ENCODE data around the gene MKNK2. TPM values are rescaled to one million over a fixed set of nuclear protein-coding genes. Genes with fewer than 3 reads are reported as not detected.

MKNK2 gene
- total and polyA plus RNA-seq, 2 of the 13 experiments (the other 11 are each of a cell fraction or from before 2014, with no cell fraction given): 44.9 to 112 TPM

GRCh38 chr19:2064395-2064787, 13.3 kb upstream of the MKNK2 start (continued):
- no peak for TF ChIP-seq SNAPC4 (CRISPR knock-in tag; IDR thresholded peaks at IDR 0.05)
- TF ChIP-seq ARID4A (CRISPR knock-in tag; IDR thresholded peaks at IDR 0.05; ENCODE audit: borderline replicate concordance): no peak
- TF ChIP-seq RORA (CRISPR knock-in tag; IDR thresholded peaks at IDR 0.05): no peak
- no peak for TF ChIP-seq DZIP1 (CRISPR knock-in tag; IDR thresholded peaks at IDR 0.05)
- no peak for TF ChIP-seq ZNF280B (CRISPR knock-in tag; IDR thresholded peaks at IDR 0.05; ENCODE audit: borderline replicate concordance)
- TF ChIP-seq YEATS4 (CRISPR knock-in tag; IDR thresholded peaks at IDR 0.05; ENCODE audit: borderline replicate concordance): no peak
- 0 out of 2 replicates have a peak, but pooled peaks have one; percentile 7 for TF ChIP-seq GMEB1 (CRISPR knock-in tag; IDR thresholded peaks at IDR 0.05; ENCODE audit: borderline replicate concordance)
- TF ChIP-seq MTF1 (CRISPR knock-in tag; IDR thresholded peaks at IDR 0.05): no peak
- TF ChIP-seq ZBTB46 (CRISPR knock-in tag; IDR thresholded peaks at IDR 0.05; ENCODE audit: borderline replicate concordance): no peak
- no peak for TF ChIP-seq CBFB (CRISPR knock-in tag; IDR thresholded peaks at IDR 0.05)
- no peak for TF ChIP-seq NCOR1 (IDR thresholded peaks at IDR 0.05; ENCODE audit: borderline replicate concordance, low read length)

Measured in HepG2 (cell line).